D341Med (cell line): ENCODE results near the gene FCN3.
"Not testable (repeated sequence)": the region's sequence is repeated elsewhere in the genome, so short reads cannot be mapped to it uniquely, and the experiment has no call there.

Experiments used
- DNase-seq: peaks from one replicate; pipeline ENCODE4 v3.0.0; 2012; ENCODE audit warnings: low spot score

Gene FCN3

GRCh38 chr1:27374362-27375086 is at the start of gene FCN3:
FCN3 (minus strand) TSS chr1:27374824; CDS start chr1:27374818, 6 bp downstream.
- DNase-seq = no peak

DNA sequence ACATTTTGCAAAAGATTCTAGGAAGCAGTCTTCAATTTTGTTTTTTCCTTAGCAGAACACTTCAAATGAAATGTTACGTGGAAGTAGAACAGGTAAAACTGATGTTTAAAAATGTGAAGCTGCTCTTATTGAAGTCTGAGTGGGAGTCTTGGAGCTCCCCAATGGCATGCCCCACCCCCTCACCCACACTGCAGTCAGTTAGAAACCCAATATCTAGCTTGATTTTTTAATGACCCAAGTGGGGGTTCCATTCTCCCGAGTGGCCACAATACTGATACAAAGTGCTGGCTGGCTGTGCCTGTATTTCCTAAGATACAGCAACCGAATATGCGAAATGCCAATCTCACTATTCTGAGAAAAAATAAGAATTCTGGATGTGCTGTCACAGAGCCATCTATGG is 49.1 kb upstream of the FCN3 start:
- DNase-seq = no peak

DNA sequence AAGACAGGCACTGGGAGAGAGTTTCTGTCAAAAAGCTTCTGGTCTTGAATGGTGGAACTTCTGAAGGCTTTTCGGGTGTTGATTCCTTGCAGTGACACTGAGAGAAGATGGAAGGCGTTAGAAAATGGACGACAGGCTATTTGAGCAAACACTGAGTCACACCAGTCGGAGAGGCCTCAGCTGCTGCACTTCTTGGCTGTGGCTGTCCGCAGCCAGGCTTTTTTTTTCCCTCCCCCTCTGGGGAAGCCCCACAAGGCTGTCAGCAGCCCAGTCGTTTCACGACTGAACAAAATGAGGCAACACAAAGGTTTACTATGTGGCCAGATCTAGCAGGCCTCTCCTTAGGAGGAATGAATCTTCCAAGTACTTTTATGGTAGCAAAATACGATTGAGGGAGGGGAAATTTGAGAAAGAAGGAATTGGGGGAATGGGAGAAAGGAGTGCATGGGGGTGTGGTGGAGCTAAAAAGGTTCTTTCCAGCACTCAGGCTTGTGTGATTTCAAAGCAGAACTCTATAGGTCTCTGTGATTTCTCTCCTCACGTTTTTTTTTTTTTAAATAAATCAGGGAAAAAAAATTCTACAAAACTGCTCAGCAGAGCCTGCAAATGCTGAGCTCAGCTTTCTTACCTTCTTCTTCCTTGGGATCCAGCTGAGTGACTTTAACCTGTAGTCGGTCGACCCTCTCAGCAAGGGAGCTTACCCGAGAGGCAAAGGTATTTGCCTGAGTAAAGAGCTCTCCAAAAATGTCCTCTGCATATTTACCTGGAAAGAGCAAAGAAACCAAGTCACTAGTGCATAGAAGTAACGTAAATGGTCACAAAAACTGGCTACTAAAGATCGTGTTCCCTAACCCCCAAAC is 43.9 kb upstream of the FCN3 start:
- no peak for DNase-seq

DNA sequence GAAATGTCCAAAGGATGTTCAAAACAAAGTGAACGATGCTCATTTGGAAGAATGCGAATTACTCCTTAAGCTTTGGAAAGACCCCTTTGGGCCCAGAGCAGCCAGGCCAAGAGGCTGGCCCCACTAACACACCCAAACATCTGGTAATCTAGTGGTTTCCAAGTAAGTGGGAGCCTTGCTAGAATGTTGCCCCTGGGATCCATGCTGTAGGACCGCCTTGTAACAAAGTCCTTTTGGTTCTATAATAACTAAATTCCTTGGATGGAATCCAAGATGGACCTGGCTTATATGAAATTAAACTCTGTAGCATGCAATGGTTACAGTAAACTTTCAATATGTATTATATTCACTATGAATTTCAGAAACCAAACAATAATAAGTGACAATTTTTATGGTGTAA is 43.1 kb upstream of the FCN3 start:
- no peak for DNase-seq

DNA sequence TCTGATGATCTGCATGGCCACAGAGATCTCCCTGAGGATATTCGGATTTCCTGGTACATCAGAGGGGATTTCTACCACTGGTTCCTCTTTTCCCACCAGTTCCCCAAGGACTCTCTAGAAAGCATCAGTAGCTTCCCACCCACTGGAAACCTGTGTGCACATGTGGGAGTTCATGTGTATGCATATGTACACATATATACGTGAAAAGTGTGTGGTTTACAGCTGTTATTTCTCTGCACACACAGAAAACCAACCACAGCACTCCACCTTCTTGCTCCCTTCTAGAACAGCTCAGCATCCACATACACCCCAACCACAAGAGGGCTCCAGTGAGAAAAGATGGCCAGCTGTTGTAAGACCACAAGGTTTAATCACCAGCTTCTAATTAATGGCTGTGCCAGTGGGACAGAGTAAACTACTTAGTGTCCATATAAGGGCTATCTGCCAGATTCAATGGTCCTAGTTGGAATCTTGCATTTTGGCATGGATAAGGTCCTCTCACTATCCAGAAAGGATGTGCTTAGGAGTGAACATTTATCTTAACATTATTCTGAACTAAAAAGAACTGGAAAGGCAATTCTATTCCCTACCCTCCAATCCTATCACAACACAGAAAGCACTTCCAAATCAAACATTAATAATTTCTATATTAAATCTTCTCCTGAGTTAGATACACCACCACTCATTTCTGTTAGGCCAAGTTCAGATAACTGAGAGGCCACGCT is 41.9 kb upstream of the FCN3 start:
- DNase-seq = peak; percentile 63

DNA sequence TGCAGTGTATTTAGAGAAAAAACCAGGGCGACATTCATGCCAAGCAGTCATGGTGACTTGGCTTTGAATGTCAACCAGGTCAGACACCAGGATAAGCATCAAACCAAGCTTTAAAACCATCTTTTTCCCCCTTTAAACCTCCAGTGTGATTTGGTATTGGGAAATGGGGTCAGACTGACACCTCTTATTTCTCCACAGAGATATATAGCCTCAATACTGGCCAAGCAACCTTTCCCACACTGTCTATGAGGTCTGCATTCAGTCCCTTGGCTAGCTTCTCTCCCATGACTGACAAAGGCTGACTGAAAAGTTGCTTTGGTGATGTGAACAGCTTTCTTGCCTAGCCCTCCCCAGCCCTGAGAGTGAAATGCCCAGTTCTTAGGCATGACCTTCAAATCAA is 39.5 kb upstream of the FCN3 start:
- DNase-seq = no peak

DNA sequence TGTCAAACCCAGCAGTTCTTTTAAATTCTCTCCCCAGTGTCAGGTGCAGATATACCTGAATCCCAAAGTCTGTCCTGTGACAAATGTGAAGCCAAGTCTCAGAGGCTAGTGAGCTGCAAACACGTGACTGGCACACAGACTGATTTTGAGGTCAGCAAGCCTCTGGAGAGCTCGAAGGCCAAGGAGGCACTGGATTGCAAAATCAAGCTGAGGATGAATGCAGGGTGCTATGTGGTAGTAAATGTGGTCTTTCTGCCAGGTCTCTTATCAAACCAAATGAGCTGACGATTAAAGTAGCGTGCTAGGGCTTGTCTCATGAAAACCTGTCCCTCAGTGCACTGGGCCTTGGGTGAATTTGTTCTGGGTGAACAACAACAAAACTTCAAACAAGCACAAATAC is 38.4 kb upstream of the FCN3 start:
- no peak for DNase-seq

GRCh38 chr1:27412502-27412901 is 37.9 kb upstream of the FCN3 start:
- DNase-seq = no peak

DNA sequence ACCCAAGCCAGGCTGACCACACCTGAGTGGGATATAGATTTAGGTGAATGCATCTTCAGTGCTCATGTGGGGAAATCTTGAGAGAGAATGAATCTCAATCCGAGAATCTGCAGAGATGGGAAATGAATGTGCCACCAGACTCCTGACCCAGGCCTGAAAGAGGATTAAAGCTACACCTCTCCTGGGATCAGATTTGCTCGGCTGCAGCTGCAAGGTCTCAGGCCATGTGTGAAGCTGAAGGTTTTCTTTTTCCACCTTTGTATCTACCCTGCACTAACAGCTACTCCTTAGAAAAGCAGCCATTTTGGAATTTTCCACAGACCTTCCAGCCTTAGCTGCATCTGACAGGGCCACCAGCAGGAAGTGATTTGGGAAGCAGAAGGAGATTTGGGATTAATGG is 36.1 kb upstream of the FCN3 start:
- DNase-seq = peak; percentile 62

- DNase-seq = no peak
Observed at GRCh38 chr1:27409669-27410068, 35.0 kb upstream of the FCN3 start.

DNA sequence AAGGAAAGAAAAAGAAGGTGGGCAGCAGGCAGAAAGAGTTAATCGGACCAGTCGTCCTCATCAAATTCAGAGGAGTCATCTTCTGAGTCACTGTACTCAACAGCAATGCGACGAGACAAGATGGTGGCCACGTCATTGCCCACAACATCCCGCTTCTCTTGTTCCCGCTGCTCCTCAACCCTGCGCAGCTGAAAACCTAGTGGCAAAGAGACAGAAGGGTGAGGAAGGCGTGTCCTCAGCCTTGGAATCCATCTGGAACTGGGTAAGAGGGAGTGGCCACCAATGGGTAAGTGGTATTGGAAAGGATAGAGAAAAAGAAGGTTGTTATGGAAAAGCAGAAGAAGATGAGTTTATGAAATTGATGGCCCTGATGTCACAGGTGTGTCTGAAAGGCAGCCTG is 33.5 kb upstream of the FCN3 start:
- DNase-seq = no peak

- DNase-seq = not testable (repeated sequence)
Observed at GRCh38 chr1:27406791-27407190, 32.2 kb upstream of the FCN3 start.

DNA sequence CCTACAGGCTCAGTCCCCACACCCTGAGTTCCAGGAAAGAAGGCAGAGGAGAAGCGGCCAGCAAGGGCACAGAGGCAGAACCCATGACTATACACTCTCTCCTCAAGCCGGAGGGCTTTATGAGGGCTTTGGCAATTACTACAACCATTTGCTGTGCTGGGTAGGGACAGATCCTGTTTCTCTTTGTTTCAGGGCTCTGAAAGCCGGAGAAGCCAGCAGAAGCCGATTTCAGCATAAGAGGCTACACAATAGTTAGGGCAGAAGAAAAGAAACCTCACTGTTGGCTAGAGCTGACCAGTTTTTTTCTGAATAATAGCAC is 31.7 kb upstream of the FCN3 start:
- DNase-seq = no peak

DNA sequence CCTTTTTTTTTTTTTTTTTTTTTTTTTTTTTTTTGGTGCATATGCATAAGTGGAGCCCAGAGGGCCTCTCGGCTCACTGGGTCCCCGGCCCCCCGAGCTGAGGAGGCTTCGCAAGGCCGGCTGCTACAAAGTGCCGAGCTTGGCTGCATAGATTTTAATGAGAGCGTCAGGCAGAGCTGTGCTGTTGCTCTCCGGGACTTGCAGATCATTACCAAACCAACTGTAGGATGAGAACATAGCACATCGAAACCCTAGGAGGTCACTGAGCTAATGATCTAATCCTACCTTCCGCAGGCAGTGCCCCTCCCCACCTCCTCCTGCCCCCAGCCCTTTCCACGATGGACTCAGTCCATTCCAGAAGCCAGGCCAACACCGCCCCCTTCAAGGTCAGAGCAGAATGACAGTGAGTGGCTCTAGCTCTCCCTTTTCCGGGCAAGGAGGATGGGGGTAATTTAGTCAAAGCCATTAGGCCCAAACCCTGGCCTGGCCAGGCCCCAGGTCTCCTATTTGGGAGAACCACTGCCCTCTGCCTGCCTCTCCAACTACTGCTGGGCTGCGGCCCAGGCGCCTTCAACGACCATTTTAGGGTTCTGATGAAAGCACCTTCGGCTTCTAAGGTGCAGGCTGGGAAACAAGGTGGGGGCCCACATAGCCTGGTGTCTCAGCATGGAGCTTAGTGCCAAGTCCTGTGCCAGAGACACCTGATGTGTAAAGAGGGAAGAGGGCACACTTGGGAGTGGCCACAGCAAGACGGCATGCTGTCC is 31.2 kb upstream of the FCN3 start:
- not testable (repeated sequence) for DNase-seq

DNA sequence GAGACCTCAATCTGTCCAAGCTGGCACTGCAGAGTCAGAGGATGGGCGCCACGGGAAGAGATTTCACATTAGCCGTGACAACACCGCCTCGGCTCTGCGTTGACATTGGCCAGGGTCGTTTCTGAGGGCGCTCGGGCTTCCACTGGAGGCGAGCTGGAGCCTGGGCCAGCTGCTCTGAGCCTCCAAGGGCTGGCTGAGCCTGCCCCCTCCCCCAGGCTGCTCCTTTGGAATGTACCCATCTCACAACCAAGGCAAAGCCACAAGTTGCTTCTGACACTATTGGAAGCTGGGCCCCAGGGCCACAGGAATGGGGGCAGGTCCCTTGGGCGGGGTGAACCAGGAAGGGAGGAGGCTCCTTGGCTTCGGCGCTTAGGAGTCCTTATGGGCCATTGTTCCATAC is 30.4 kb upstream of the FCN3 start:
- DNase-seq = no peak

DNA sequence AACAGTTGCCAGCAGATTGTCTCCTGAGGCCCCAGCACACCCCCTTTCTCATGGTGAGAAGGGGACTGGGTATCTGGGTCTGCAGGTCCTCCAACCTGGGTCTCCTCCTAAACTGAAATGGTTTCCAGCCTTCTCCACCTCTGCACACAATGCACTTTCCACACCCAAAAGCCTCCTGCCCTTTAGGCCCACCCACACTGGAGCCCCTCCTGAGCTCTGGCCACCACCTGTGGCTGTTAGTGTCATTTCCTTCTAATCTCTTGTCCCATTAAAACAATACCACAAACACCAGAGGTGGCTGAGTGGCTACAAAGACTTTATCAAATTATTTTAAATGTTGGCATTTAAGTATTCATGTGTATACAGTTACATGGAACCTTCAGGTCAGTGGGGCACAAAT is 29.3 kb upstream of the FCN3 start:
- no peak for DNase-seq

DNA sequence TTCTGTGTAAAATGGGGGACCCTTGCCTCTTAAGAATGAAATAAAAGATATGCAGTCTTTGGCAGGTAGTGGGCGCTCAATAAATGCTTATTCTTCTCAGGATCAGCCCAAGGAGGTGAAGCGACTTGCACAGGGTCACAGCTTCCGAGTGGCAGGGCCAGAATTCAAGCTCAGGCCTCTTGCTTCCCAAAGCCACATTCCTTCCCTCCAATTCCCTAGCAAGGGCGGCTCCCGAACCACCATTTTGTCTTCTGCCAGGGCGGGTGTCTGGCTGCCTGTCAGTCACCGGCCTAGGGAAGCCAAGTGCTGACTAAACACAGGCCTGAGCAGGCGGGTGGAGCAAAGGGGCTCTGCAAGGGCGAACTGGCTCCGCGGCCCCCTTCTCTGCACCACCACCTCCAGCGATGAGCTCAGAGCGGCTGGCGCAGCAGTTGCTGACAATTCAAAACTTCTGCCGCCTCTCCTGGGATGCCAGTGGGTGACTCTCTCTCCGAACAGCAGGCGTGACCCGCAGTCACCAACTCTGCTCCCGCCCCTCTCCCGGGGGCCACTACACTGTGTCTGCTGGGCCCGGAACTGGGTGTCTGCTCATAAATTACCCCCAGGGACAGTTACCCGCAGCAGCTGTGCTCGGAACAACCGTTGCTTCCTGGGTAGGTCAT is 28.6 kb upstream of the FCN3 start:
- no peak for DNase-seq

DNA sequence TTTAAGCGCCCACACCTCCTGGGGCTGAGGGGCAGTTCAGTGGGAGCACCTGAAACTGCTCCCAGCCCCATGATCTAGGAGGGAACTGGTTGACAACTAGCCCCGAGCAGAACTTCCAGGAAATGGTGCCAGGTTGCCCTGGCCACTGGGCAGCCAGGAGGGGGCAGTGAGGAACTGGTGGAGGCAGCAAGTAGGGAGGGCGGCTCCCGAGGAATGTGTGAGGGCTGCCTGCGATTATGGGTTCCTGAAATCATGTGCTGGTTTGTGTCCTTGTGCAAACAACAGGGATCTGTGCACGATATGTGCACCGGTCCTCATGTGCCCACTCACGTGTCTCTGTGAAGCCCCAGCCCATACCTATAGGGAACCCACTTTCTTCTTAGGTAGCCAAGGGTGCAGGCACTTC is 27.7 kb upstream of the FCN3 start:
- peak; percentile 58 for DNase-seq

- DNase-seq = no peak
Observed at GRCh38 chr1:27400963-27401341, 26.3 kb upstream of the FCN3 start.

DNA sequence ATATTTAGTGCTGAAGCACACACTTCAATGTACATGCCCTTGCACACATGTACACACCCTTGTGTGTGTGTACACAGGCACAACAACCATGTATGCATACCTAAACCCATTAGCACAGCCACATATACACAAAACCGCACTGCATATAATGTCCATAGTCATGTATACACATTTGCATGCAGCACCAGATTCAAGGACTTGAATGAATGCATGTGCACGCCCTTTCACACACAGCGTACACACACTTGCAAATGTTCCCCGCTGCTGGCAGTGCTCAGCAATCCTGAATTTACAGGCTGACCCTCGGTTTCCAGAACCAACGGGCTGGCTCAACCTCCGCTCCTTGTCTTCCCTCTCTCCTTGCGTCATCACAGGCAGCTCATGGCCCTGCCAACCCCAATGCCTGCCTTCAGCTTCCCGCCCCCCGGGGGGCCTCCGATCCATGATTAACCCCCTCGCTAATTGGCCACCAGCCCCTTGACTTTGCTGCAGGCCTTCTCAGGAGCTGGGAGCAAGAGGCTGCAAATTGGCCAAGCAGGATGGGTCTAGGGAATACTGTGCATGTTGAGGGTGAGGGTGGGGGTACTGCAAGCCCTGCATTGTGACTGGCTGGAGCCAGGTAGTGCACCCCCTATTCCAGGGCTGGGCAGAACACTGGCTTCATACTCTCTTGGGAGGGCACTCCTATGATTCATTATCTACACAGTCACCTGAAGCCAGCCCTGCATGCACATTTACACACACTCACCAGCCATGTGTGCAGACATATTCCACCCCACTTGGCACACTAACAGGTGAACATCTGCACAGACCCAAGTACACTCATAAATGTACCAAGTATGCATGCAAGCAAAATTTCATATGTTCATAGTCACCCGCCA is 25.7 kb upstream of the FCN3 start:
- no peak for DNase-seq
